K562 (cell line): ENCODE measurements around the gene DGAT2L6. TPM values are rescaled to one million over a fixed set of nuclear protein-coding genes. Genes with fewer than 3 reads are reported as not detected.
A peak's percentile ranks its signal among the peaks of the same experiment; 100 is the strongest.

Experiments
- FOXK2 ChIP-seq, 2 experiments: fragments of 450-650 bp; IDR thresholded peaks in 1 of 2; conservative IDR thresholded peaks in 1 of 2; 2 replicates each; pipeline ENCODE4 v1.6.1; 2016; ENCODE audit warnings: low read depth in 2 of 2, mild to moderate bottlenecking in 1 of 2
- ZNF3 ChIP-seq: fragments of 250-450 bp; sonication (Bioruptor Pico); IDR thresholded peaks from 2 replicates; pipeline ENCODE4 v1.5.0; 2021; ENCODE audit warnings: mild to moderate bottlenecking, moderate library complexity
- ZNF79 ChIP-seq: fragments of 250-450 bp; sonication (Bioruptor Pico); IDR thresholded peaks from 2 replicates; pipeline ENCODE4 v1.4.0; 2020; ENCODE audit warnings: low read depth, mild to moderate bottlenecking, moderate library complexity
- polyA plus RNA-seq, 8 experiments: library from polyadenylated mRNA; depleted of rRNA in 4 of 8; stranded (reverse) in 5 of 8; unstranded in 3 of 8; fragments of >200 nt; fragmentation: Nextera tagmentation in 2 of 8; fragmentation: Illumina TruSeq in 1 of 8; extraction: Ambion mirVana in 2 of 8; extraction: Trizol in 1 of 8; gene quantifications; 2 replicates each; pipeline versions ENCODE4 v1.2.1 to v1.2.3, GENCODE V29; 2011 to 2014; ENCODE audit warnings: inconsistent platforms in 1 of 8, missing spikeins in 1 of 8
- total RNA-seq, 7 experiments: library from RNA; depleted of rRNA in 6 of 7; stranded (reverse); fragments of >200 nt in 6 of 7; fragmentation: Illumina TruSeq in 2 of 7; extraction: Trizol in 2 of 7; gene quantifications; 2 replicates each; pipeline versions ENCODE4 v1.2.1 to v1.2.3, GENCODE V29; 2011 to 2021; ENCODE audit warnings: low replicate concordance in 1 of 7
- TF ChIP-seq, protein P1 (sequence below), 2 experiments: fragments of 450-650 bp; IDR thresholded peaks; 2 replicates each; pipeline ENCODE4 v1.6.1; 2018; ENCODE audit warnings: mild to moderate bottlenecking in 2 of 2, low read depth in 1 of 2; ENCODE audit not compliant: partially characterized antibody in 2 of 2
- TF ChIP-seq, protein P2 (sequence below): fragments of 450-650 bp; IDR thresholded peaks from 2 replicates; pipeline ENCODE4 v1.6.1; 2018; ENCODE audit not compliant: partially characterized antibody

Gene DGAT2L6
- total and polyA plus RNA-seq, 9 of the 15 experiments (the other 6 are each of a cell fraction or from before 2014, with no cell fraction given) = not detected

DNA sequence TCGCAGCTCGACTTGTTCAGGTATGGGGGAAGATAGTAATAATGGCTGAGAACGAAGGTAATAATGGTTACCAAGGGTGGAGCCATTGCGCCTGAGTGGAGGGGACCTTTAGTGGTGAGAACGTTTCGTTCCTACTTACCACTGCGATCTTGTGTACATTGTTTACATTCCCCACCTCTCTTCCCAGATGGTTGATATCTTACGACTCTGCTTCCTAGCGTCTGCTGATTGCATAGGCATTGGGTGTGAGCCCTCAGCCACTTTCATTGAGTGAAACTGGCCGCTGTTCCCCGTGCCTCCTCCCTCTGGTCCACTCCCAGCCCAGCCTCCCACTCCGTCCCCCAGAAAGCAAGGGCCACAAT, 43.2 kb upstream of the DGAT2L6 start (continued):
- TF ChIP-seq, protein P1, sequence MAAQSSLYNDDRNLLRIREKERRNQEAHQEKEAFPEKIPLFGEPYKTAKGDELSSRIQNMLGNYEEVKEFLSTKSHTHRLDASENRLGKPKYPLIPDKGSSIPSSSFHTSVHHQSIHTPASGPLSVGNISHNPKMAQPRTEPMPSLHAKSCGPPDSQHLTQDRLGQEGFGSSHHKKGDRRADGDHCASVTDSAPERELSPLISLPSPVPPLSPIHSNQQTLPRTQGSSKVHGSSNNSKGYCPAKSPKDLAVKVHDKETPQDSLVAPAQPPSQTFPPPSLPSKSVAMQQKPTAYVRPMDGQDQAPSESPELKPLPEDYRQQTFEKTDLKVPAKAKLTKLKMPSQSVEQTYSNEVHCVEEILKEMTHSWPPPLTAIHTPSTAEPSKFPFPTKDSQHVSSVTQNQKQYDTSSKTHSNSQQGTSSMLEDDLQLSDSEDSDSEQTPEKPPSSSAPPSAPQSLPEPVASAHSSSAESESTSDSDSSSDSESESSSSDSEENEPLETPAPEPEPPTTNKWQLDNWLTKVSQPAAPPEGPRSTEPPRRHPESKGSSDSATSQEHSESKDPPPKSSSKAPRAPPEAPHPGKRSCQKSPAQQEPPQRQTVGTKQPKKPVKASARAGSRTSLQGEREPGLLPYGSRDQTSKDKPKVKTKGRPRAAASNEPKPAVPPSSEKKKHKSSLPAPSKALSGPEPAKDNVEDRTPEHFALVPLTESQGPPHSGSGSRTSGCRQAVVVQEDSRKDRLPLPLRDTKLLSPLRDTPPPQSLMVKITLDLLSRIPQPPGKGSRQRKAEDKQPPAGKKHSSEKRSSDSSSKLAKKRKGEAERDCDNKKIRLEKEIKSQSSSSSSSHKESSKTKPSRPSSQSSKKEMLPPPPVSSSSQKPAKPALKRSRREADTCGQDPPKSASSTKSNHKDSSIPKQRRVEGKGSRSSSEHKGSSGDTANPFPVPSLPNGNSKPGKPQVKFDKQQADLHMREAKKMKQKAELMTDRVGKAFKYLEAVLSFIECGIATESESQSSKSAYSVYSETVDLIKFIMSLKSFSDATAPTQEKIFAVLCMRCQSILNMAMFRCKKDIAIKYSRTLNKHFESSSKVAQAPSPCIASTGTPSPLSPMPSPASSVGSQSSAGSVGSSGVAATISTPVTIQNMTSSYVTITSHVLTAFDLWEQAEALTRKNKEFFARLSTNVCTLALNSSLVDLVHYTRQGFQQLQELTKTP (IDR thresholded peaks at IDR 0.05; ENCODE audit: low read depth in 1 of 2, partially characterized antibody in 2 of 2) = no peak
- no peak for TF ChIP-seq ZNF3
- peak; percentile 20 to 61; a peak in 2 of 4 replicates for TF ChIP-seq FOXK2 (conservative IDR thresholded peaks at IDR 0.05 in 1 of 2, IDR thresholded peaks at IDR 0.05 in 1 of 2; ENCODE audit: low read depth in 2 of 2)
- TF ChIP-seq ZNF79 (CRISPR knock-in tag) = no peak
- TF ChIP-seq, protein P2, sequence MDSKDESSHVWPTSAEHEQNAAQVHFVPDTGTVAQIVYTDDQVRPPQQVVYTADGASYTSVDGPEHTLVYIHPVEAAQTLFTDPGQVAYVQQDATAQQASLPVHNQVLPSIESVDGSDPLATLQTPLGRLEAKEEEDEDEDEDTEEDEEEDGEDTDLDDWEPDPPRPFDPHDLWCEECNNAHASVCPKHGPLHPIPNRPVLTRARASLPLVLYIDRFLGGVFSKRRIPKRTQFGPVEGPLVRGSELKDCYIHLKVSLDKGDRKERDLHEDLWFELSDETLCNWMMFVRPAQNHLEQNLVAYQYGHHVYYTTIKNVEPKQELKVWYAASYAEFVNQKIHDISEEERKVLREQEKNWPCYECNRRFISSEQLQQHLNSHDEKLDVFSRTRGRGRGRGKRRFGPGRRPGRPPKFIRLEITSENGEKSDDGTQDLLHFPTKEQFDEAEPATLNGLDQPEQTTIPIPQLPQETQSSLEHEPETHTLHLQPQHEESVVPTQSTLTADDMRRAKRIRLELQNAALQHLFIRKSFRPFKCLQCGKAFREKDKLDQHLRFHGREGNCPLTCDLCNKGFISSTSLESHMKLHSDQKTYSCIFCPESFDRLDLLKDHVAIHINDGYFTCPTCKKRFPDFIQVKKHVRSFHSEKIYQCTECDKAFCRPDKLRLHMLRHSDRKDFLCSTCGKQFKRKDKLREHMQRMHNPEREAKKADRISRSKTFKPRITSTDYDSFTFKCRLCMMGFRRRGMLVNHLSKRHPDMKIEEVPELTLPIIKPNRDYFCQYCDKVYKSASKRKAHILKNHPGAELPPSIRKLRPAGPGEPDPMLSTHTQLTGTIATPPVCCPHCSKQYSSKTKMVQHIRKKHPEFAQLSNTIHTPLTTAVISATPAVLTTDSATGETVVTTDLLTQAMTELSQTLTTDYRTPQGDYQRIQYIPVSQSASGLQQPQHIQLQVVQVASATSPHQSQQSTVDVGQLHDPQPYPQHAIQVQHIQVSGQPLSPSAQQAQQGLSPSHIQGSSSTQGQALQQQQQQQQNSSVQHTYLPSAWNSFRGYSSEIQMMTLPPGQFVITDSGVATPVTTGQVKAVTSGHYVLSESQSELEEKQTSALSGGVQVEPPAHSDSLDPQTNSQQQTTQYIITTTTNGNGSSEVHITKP = peak; percentile 83
